Measurements from ENCODE around the gene UNC5C.

- no peak for TF ChIP-seq POLR2AphosphoS5 (IDR thresholded peaks at IDR 0.05; ENCODE audit: low read depth, low read length)
- TF ChIP-seq CTCF (IDR thresholded peaks at IDR 0.05), result no peak
These were observed 263.0 kb downstream of the UNC5C start for GRCh38 chr4:95285797-95286196.

All from Panc1 (cell line).